Hindlimb muscle (tissue), 1 donor: Measurements from ENCODE around the gene CYB5B. TPM values are rescaled to one million over a fixed set of nuclear protein-coding genes. Genes with fewer than 3 reads are reported as not detected.
A peak's percentile ranks its signal among the peaks of the same experiment; 100 is the strongest.

ENCODE experiments used
- DNase-seq: peaks from one replicate; pipeline ENCODE4 v3.0.0-alpha.2; 2013
- polyA plus RNA-seq: library from polyadenylated mRNA; unstranded; fragments of 120-200 nt; gene quantifications from one replicate; pipeline ENCODE4 v1.2.1, GENCODE V29; 2013; ENCODE audit not compliant: insufficient read length

The CYB5B gene
- polyA plus RNA-seq, 1 donor: 66.5 TPM

GRCh38 chr16:69448470-69449193, 24.2 kb downstream of the CYB5B start:
- no peak for DNase-seq

- DNase-seq: no peak
These were observed 26.7 kb downstream of the CYB5B start for GRCh38 chr16:69451166-69451565.

GRCh38 chr16:69453936-69454335, 29.5 kb downstream of the CYB5B start:
- DNase-seq: no peak

- no peak for DNase-seq
These were observed 39.5 kb downstream of the CYB5B start for GRCh38 chr16:69463876-69464275.

GRCh38 chr16:69465083-69465721, 40.8 kb downstream of the CYB5B start:
- no peak for DNase-seq

- DNase-seq: no peak
These were observed 41.5 kb downstream of the CYB5B start for GRCh38 chr16:69465881-69466280.

GRCh38 chr16:69466547-69466946, 42.1 kb downstream of the CYB5B start:
- no peak for DNase-seq

- DNase-seq: no peak
These were observed 42.7 kb downstream of the CYB5B start for GRCh38 chr16:69467080-69467479.

- DNase-seq: no peak
These were observed 43.2 kb downstream of the CYB5B start for GRCh38 chr16:69467531-69468204.

- DNase-seq: no peak
These were observed 45.6 kb downstream of the CYB5B start for GRCh38 chr16:69469807-69470561.

GRCh38 chr16:69471121-69471520, 46.7 kb downstream of the CYB5B start:
- DNase-seq: no peak

- DNase-seq: no peak
These were observed 50.0 kb downstream of the CYB5B start for GRCh38 chr16:69474408-69474807.

- DNase-seq: no peak
These were observed 52.6 kb downstream of the CYB5B start for GRCh38 chr16:69476920-69477443.

GRCh38 chr16:69477546-69477945, 53.1 kb downstream of the CYB5B start:
- DNase-seq: no peak

- no peak for DNase-seq
These were observed 54.3 kb downstream of the CYB5B start for GRCh38 chr16:69478685-69479084.

GRCh38 chr16:69479775-69480174, 55.4 kb downstream of the CYB5B start:
- DNase-seq: no peak

- peak; percentile 79 for DNase-seq
These were observed 57.5 kb downstream of the CYB5B start for GRCh38 chr16:69481901-69482341.

GRCh38 chr16:69482410-69482991, 58.1 kb downstream of the CYB5B start:
- DNase-seq: peak; percentile 78

GRCh38 chr16:69483611-69484010, 59.2 kb downstream of the CYB5B start:
- no peak for DNase-seq

GRCh38 chr16:69485361-69485760, 60.9 kb downstream of the CYB5B start:
- no peak for DNase-seq

GRCh38 chr16:69485816-69486215, 61.4 kb downstream of the CYB5B start:
- DNase-seq: no peak

- no peak for DNase-seq
These were observed 61.9 kb downstream of the CYB5B start for GRCh38 chr16:69486272-69486671.
